PC-9 (cell line): ENCODE data around the gene AP1B1.

Experiments used
- EZH2 ChIP-seq: fragments of 200-600 bp; sonication (generic); IDR thresholded peaks from 2 replicates; pipeline ENCODE4 v1.8.0; 2017; ENCODE audit warnings: antibody characterized with exemption, low read depth
- TF ChIP-seq, protein P1 (sequence below): fragments of 200-600 bp; sonication (generic); conservative IDR thresholded peaks from 2 replicates; pipeline ENCODE4 v1.6.1; 2017; ENCODE audit warnings: mixed run types, antibody characterized with exemption, mild to moderate bottlenecking, moderate library complexity

DNA sequence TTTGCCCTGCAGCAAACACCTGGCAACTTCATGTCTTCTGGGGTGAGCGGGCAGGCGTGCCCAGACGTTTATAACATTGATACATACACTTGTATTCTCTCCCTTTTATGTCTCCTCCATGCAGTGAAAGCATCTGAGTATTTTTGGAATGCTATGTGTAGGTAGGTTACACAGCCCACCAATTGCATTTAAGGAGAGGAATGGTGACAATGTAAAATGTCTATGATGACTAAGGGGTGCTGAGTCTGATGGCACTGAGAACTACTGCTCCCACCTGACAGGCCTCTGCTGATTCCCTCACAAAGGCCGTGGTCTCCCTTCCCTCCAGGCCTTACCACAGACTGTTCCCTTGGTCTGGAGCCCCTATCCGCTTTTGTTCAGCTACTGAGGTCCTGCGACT, 50.0 kb downstream of the AP1B1 start:
- TF ChIP-seq, protein P1, sequence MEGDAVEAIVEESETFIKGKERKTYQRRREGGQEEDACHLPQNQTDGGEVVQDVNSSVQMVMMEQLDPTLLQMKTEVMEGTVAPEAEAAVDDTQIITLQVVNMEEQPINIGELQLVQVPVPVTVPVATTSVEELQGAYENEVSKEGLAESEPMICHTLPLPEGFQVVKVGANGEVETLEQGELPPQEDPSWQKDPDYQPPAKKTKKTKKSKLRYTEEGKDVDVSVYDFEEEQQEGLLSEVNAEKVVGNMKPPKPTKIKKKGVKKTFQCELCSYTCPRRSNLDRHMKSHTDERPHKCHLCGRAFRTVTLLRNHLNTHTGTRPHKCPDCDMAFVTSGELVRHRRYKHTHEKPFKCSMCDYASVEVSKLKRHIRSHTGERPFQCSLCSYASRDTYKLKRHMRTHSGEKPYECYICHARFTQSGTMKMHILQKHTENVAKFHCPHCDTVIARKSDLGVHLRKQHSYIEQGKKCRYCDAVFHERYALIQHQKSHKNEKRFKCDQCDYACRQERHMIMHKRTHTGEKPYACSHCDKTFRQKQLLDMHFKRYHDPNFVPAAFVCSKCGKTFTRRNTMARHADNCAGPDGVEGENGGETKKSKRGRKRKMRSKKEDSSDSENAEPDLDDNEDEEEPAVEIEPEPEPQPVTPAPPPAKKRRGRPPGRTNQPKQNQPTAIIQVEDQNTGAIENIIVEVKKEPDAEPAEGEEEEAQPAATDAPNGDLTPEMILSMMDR, result no peak
- TF ChIP-seq EZH2, result no peak
